GM19023 (cell line): ENCODE measurements around the gene AHRR.
"Not testable (repeated sequence)": the region's sequence is repeated elsewhere in the genome, so short reads cannot be mapped to it uniquely, and the experiment has no call there.

Experiments used
- ATAC-seq: cut with Tn5 transposase; IDR thresholded peaks from one replicate; pipeline ENCODE4 v1.9.1; 2021; ENCODE audit warnings: mild to moderate bottlenecking, moderate library complexity; ENCODE audit not compliant: unreplicated experiment

Gene AHRR

GRCh38 chr5:375921-376798 is 54.6 kb downstream of the AHRR start:
- ATAC-seq, result no peak

DNA sequence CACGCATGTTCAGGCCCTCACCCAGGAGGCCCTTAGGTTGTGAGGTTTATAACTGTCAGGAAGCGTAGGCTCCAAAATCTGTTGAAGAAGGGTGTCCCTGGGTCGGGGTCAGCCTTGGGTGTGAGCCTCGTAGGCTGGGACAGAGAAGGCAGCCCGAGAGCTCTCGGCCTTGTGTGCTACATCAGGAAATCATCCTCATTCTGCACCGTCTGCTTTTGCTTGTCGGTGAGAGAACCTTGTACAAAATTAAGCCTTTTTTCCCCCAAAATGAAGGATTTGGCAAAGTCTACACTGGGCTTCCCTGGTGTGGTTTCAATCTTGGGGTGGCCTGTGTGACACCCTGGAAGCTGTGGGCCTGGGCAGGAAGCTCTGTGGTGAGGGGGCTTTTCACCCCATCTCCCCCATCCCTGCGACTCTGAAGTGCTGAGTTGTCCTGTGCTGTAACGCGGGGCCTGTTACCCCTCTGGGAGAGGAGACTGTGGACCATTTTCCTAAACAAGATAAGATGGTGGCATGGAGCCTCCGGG is 55.3 kb downstream of the AHRR start:
- ATAC-seq, result no peak

DNA sequence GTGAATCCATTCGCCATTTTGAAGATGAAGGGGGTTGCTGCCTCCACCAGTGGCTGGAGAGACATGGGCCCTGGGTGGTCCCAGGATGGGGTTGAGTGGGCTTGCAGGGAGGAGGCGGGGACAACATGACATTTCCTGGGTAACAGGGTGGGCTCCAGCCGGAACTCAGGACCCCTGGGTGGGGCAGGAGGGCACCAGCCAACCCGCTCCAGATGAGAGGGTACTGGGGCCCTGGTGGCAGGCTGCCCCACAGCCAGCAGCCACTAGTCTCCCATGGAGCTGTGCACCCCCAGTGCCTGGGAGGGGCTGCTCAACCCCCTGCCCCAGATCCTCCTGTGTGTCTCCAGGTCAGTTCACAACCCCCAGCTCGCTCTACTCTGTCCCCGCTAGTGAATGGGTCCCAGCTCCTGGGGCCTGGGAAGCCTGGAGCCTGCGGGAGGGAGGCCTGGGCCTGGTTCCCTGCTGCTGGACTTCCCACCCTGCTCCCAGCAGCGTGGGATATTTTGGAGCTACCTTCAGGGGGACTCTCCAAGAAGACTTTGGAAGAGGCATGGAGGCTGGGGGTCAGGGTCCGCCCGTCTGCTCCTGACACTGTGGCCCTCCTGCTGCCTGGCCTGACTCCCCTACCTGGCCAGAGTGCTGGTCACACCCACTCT is 55.9 kb downstream of the AHRR start:
- no peak for ATAC-seq

DNA sequence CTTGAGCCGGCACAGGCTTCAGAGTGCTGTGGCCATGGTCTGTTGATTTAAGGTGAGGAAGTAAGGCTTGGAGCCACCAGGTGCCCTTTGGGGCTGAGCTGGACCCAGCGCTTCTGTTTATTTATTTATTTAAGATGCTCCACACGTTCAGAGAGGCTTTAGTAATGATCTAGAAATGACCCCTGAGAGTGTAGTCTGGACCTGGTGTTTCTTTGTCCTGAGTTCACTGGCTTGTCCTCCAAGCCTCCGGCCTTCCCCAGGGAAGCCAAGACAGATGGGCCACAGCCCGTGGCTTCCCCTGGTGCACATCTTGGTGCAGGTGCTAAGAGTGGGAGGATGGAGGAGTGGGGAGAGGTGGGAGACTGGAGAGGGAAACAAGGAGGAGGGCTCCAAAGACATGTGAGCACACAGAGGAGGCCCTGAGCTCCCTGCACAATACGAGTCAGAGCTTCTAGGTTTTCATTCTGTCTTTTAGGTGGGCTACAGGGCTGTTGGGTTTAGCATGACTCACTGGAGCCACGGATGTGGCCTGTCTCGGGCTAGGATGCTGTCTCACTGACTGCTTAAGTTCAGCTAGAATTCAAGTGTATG is 56.9 kb downstream of the AHRR start:
- no peak for ATAC-seq

DNA sequence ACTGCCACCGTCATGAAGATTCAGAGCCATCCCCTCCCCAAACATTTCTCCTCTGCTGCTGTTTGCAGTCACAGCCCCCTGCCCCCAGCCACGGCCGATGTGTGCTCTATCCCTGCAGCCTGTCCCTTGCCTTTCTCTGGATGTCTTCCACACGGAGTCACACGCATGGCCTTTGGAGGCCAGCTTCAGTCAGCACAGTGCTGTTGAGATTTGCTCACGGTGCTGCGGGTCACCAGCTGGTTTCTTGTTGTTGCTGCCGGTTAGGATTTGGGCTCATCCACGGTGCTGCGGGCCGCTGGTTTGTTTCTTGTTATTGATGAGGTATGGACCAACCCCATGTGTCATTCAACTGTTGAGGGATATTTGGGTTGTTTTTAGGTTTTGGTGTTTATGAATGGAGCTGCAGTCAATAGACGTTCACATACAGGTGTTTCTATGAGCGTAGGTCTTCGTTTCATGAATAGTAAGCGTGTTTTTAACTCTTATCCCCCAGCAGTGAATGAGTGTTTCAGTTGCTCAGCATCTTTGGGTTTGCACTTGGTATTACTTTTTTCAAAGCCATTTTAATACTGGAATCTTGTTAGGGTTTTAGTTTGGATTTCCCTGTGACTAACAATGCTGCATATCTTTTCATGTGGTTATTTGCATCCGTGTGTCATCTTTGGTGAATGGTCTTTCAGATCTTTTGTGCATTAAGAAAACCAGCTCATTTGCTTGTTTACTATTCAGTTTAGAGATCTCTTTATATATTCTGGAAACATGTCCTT is 57.6 kb downstream of the AHRR start:
- no peak for ATAC-seq

DNA sequence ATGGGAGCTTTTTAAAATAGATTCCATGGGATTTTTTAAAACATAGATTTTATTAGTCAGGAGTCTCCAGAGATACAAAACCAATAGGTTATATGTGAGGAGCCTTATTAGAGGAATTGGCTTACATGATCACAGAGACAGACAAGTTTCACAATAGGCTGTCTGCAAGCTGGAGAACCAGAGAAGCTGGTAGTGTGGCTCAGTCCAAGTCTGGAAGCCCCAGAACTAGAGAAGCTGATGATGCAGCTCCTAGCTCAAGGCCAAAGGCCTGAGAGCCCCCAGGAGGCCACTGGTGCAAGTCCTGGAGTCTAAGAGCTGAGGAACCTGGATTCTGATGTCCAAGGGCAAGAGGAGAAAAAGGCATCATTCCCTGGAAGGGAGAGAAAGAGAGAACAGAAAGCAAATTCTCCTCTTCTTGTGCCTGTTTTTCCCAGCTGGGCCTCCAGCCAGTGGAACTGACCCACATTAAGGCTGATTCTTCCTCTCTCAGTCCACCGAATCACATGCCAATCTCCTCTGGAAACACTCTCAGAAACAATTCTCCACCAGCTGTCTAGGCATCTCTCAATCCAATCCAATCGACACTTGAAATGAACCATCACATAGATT is 59.3 kb downstream of the AHRR start:
- no peak for ATAC-seq

DNA sequence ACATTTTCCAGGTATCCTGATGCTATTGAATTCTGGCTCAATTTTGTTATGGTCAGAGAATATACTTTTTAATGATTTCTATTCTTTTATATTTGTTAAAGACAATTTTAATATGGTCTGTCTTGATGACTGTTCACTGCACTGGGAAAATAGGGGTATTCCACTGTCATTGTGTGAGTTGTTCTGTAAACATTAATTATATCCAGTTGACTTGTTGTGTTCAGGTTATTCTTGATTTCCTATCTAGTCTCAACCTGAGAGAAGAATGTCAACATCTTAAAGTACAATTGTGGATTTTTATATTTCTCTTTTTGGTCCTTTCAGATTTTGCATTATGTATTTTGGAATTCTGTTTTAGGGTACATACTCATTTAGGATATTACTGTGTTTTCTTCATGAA is 61.6 kb downstream of the AHRR start:
- no peak for ATAC-seq

DNA sequence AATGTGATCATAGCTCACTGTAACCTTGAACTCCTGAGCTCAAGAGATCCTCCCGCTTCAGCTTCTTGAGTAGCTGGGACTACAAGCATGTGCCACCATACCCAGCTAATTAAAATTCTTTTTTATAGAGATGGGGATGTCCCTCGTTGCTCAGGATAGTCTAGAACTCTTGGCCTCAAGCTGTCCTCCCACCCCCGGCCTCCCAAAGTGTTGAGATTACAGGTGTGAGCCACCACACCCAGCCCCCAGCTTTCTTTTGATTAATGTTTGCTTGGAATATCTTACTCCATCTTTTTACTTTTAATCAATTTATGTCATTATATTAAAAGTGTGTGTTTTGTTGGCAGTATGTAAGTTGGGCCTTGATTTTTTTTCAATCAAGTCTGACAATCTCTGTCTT is 62.1 kb downstream of the AHRR start:
- no peak for ATAC-seq

GRCh38 chr5:384576-384975 is 63.1 kb downstream of the AHRR start:
- ATAC-seq, result not testable (repeated sequence)

- ATAC-seq, result no peak
Observed at GRCh38 chr5:385321-385720, 63.8 kb downstream of the AHRR start.

DNA sequence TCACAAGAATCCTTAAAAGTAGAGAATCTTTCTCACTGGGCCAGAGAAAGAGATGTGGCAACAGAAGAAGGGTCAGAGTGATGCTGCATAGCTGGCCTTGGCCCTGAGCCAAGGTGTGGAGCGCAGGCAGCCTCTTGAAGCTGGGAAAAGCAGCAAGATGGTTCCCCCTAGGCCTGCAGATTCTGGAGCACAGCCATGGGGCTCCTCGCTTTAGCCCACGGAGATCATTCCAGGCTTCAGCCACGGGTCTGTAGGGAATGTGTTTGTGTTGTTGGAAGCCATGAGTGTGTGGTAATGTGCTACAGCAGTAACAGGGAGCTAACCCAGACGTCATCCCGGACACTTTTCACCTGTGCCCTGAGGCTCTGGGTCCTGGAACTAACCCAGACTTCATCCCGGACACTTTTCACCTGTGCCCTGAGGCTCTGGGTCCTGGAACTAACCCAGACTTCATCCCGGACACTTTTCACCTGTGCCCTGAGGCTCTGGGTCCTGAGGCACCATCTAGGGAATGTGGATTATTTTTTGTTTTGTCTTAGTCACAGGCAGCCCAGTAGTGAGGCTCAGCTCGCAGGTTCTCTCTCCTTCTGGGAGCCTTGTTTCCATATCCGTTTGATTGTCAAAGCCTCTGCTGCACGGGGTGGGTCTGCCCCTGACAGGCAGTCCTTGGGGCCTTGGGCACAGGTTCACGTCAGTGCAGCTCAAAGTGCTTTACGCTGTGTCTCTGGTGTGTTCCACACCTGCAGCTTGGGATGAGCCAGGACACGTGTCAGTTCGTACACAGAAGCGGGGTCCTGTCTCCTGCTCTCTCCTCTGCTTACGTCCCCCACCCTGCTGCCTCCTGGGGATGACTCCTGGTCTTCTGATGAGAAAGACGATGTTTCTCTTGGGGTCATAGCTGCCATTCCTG is 65.2 kb downstream of the AHRR start:
- no peak for ATAC-seq

DNA sequence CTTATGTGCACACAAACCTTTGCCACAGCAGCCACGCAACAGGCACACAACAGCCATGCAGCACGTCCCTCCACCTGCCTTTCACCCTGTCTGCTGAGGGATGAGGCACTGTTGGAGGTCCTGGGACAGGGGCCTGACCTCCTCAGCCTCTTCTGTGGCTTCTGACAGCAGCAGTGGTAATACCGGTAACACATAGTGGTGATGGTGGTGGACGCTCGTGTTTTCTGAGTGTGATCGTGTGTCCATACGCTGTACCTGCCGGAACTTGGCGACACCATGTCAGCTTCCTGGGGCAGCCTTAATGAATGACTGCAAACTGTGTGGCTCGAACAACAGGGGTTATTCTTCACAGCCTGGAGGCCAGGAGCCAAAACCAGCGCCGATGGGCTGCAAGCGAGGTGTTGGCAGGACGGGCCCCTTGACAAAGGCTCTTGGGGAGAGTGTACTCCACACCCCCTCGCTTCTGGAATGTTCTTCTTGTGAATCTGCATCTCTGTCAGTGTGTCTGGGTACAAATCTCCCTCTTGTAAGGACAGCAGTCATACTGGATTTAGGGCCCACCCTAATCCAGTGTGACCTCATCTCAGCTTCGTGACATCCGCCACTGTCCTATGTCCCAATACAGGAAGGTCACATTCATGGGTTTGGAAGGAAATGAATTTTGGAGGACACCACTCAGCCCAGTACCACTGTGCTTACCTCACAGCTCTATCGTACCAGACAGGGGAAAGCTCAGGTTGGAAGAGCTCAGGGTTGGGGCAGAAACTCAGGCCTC is 66.2 kb downstream of the AHRR start:
- no peak for ATAC-seq

DNA sequence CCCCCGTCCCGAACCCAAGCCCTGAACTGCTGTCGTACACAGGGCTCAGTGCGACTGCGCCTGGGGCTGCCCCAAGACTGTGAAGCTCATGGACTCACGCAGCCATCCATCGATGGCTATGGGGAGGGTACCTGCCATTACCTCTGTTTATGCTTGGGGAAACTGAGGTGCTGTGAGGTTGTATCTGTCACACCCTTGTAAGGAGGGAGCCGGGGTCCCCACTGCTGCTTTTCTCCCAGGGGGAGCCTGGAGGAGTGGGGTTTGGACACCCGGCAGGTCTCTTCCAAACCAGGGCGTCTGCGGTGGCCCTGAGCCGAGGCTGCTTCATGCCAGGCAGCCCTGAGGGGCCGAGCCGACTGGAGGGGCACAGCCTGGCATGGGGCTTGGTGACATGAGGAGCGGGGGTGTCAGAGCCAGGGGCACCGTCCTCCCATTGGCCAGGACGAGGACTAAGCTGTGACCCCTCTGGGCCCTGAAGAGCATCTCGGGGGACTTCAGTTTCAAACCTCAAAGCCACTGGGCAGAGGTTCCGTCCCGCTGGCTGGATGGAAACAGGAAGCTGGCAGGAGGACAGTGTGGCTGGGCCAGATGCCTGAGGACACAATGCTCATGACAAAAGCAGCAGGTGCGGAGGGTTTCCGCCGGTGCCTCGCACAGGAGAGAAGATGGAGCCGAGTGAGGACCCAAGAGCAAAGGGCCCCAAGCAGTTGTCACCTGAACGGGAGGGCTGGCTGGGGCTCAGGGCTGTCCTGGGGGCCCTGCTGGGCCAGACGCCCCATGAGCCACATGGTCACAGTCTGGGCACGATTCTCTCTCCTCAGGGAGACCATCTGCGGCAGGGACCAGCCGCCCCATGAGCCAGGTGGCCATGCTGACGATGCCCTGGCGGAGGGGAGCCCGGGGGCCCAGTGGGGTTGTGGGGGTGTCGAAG is 67.0 kb downstream of the AHRR start:
- no peak for ATAC-seq

DNA sequence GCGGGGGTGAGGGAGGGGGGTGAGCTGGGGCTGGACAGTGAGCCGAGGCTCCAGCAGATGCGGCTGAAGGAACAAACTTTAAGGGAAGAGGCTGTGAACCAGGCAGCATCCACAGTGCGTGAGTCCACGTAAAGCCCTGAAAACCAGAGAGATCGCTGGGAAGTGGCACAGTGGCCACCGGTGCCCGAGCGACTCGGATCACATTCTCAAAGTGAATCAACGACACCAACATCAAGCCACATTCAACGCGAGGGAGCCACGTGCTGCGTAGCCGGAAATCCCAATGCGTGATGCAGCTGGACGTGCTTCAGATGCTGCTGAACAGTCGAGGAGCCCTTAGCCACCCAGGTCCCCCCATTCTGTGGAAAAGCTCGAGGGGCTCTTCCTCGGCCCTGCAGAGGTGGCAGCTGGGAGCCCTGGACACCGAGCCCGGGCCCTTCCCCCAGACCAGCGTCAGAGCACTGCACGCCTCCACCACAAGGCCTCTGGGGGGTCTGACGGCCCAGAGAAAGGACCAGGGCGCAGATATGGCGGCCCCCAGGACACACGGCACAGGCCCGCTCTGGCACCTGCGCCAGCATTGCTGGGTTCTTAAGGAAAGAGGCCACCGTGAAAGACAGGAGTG is 67.8 kb downstream of the AHRR start:
- ATAC-seq, result no peak

- ATAC-seq, result no peak
Observed at GRCh38 chr5:389891-390622, 68.5 kb downstream of the AHRR start.

DNA sequence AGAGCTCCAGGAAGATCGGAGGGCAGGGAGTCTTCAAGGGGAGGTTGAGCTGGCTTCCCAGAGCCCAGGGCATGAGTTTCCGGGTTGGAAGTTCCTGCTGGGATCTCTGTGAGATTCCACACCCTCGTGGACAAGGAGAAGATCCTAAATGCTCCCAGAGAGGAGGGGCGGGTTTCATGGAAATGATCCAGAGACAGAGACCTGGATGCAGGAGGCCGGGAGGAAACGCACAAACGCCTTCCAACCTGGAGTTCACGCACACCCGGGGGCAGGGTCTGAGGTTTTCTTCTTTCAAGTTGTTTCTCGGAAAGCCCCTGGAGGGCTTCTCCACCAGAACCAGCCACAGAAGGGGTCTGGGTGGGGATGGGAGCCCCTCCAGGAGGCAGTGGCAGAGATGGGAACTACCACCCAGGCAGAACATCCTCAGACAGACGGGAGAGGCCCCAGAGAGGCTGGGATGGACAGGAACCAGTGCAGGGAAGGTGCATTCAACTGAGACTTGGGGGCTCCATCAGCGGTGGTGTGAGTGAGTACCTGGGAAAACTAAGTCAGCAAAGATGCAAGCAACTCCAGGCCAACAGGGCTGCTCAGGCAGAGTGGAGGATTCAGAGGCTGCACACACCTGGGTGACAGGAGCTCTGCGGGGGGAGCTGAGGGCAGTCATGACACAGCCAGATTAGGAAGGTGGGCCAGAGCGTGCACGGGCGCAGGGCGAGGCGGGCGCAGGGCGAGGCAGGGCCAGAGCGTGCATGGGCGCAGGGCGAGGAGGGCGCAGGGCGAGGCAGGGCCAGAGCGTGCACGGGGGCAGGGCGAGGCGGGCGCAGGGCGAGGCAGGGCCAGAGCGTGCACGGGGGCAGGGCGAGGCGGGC is 69.3 kb downstream of the AHRR start:
- ATAC-seq, result no peak
